Kidney epithelial cell (primary cell): Measurements from ENCODE around the gene CIROP. TPM values are rescaled to one million over a fixed set of nuclear protein-coding genes. Genes with fewer than 3 reads are reported as not detected.

ENCODE experiments used
- DNase-seq: peaks from one replicate; pipeline ENCODE4 v3.0.0-alpha.2; 2010; ENCODE audit warnings: low read depth
- H3K27me3 ChIP-seq: 2 replicates; pipeline ENCODE4 v1.6.0; 2011; ENCODE audit warnings: low read length; ENCODE audit not compliant: control insufficient read depth, insufficient read depth
- H3K36me3 ChIP-seq: 2 replicates; pipeline ENCODE4 v1.5.1; 2011; ENCODE audit warnings: low read length; ENCODE audit not compliant: control insufficient read depth, insufficient read depth
- H3K4me3 ChIP-seq: 2 replicates; pipeline ENCODE4 v1.5.1; 2011; ENCODE audit warnings: low read depth, mild to moderate bottlenecking, control low read depth, low read length
- total RNA-seq: library from RNA; depleted of rRNA; stranded (reverse); fragments of >200 nt; gene quantifications from 2 replicates; pipeline ENCODE4 v1.2.3, GENCODE V29; 2015
- TF ChIP-seq, protein P1 (sequence below): IDR thresholded peaks from 2 replicates; pipeline ENCODE4 v1.5.1; 2011; ENCODE audit warnings: mild to moderate bottlenecking, moderate library complexity, low read length, control low read depth, inconsistent platforms; ENCODE audit not compliant: insufficient read depth, poor library complexity, severe bottlenecking

The CIROP gene, protein sequence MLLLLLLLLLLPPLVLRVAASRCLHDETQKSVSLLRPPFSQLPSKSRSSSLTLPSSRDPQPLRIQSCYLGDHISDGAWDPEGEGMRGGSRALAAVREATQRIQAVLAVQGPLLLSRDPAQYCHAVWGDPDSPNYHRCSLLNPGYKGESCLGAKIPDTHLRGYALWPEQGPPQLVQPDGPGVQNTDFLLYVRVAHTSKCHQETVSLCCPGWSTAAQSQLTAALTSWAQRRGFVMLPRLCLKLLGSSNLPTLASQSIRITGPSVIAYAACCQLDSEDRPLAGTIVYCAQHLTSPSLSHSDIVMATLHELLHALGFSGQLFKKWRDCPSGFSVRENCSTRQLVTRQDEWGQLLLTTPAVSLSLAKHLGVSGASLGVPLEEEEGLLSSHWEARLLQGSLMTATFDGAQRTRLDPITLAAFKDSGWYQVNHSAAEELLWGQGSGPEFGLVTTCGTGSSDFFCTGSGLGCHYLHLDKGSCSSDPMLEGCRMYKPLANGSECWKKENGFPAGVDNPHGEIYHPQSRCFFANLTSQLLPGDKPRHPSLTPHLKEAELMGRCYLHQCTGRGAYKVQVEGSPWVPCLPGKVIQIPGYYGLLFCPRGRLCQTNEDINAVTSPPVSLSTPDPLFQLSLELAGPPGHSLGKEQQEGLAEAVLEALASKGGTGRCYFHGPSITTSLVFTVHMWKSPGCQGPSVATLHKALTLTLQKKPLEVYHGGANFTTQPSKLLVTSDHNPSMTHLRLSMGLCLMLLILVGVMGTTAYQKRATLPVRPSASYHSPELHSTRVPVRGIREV
- total RNA-seq: not detected in 2 replicates

DNA sequence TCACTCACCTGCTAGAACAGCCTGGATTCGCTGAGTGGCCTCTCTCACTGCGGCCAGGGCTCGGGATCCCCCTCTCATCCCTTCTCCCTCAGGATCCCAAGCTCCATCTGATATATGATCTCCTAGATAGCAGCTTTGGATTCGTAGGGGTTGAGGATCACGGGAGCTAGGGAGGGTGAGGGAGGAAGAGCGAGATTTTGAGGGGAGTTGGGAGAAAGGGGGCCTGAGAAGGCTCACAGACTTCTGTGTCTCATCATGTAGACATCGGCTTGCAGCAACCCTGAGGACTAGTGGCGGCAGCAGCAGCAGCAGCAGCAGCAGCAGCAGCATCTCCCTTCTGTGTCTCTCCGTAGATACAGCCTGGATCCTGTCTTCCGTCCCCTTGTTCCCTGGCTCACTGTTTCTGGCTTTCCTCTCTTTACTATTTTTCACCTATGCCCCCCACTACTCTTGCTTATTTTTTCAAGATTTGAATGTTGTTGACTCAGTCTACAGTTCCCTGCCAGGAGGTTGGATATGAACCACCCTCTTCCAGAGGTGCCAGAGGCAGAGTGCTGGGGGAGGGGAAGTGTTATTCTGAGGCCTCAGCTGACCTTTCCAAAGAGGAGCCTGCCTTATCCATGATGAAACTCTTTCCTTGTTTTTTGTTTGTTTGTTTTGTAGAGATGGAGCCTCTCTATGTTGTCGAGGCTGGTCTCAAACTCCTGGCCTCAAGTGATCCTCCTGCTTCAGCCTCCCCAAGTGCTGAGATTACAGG is at the start of gene CIROP:
Gene CIROP (minus strand): TSS at position 399 of the 757 bp plus-strand sequence. CDS start 69 bp downstream, at position 330.
- Histone ChIP-seq H3K36me3 (no peaks in the 10 kb centered on the region), H3K27me3 (no peaks in the 10 kb centered on the region), H3K4me3 (no peak within 1 kb of the TSS)
- TF ChIP-seq, protein P1, sequence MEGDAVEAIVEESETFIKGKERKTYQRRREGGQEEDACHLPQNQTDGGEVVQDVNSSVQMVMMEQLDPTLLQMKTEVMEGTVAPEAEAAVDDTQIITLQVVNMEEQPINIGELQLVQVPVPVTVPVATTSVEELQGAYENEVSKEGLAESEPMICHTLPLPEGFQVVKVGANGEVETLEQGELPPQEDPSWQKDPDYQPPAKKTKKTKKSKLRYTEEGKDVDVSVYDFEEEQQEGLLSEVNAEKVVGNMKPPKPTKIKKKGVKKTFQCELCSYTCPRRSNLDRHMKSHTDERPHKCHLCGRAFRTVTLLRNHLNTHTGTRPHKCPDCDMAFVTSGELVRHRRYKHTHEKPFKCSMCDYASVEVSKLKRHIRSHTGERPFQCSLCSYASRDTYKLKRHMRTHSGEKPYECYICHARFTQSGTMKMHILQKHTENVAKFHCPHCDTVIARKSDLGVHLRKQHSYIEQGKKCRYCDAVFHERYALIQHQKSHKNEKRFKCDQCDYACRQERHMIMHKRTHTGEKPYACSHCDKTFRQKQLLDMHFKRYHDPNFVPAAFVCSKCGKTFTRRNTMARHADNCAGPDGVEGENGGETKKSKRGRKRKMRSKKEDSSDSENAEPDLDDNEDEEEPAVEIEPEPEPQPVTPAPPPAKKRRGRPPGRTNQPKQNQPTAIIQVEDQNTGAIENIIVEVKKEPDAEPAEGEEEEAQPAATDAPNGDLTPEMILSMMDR: no peak
- no peak for DNase-seq

DNA sequence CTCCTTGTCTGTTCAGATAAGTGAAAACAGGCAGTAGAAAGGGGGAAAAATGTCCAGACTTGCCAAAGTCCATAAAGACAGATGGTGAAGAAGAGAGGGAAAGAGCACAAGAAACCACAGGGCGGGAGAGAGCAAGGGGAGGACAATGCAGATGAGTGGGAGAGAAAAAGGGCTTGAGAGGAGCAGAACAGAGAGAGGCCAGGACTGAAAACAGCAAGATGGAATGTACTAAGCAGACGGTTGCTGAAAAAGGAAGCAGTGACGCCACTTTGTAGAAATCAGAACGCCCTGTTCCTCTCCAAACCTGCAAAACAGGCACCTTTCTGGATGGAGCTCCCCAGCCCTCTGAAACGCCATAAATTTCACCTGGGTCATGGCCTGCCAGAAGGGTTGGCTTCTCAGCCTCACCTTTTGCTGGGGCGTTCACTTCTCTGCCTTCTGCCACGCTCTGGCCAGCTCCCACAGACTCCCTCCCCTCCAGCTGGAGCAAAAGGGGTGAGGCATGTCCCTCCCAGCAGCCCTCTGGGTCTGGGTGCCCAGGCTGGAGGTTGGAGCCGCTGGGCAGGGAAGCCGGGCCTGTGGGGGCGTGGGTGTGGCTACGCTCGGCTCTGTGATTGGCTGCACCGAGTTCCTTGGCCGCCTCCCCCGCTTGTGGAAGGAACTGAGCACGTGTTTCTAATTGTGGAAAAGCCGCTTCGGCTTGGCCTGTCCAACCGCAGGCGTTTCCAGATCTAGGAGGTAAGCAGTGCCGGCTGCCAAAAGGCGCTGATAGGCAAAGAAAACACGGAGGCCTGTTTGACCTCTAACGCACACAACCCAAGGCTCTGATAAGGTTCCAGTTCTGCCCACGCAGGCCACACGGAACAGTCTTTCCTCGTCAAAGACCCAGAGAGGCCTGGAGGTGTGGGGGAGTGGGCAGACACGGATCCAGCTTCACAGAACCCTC is 49.3 kb upstream of the CIROP start:
- no peak overlapping the region for H3K4me3 ChIP-seq
- TF ChIP-seq, protein P1: no peak
- DNase-seq: no peak
- no peaks in the 10 kb centered on the region for H3K27me3 ChIP-seq
- no peaks in the 10 kb centered on the region for H3K36me3 ChIP-seq

DNA sequence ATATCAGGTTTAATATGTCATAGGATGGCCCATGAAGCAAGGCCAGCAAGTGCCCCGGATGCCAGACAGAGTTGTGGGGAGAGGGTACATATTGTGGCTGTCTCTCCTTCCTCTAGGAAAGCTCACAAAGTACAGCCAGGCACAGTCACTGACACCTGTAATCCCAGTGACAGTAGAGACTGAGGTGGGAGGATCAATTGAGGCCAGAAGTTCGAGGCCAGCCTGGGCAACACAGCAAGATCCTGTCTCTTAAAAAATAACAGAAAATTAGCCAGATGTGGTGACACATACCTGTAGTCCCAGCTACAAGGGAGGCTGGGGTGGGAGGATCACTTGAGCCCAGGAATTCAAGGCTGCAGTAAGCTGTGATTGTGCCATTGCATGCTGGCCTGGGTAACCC is 46.6 kb upstream of the CIROP start:
- Histone ChIP-seq H3K27me3 (no peaks in the 10 kb centered on the region), H3K4me3 (no peak overlapping the region), H3K36me3 (no peaks in the 10 kb centered on the region)
- no peak for DNase-seq
- TF ChIP-seq, protein P1: no peak

DNA sequence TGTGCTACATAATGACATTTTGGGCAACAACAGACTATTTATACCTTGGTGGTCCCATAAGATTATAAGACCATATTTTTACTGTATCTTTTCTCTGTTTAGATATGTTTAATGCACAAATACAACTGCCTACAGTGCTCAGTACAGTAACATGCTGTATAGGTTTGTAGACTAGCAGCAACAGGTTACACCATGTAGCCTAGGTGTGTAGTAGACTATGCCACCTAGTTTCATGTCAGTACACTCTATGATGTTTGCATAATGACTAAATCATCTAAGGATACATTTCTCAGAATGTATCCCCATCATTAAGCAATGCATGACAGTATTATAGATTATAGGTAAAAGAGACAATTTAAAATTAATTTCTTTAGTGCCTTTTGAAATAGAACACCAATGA is 45.0 kb upstream of the CIROP start:
- TF ChIP-seq, protein P1: no peak
- no peak for DNase-seq

DNA sequence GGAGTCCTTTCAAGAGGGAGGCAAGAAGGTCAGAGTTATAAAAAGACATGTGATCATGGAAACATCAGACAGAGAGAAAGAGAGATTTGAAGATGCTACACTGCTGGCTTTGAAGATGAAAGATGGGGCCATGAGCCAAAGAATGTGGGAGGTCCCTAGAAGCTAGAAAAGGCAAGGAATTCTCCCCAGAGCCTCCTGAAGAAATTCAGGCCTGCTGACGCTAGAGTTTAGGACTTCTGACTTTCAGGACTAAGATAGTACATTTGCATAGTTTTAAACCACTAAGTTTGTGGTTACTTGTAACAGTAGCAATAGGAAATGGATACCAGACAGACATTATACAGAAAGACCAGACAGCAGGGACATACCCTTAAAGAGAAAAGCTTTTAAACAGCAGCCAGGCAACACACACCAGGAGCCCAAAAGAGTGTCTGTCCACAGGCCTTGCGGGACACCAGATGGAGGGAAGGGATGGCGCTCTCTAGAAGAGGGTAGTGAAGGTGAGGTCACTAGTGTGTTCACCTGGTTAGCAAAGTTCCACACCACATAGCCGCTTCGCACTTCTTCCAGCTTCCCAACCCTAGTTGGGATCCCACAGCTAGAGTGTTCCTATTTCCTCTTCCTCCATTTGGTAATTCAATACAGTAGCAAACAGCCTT is 43.9 kb upstream of the CIROP start:
- no peaks in the 10 kb centered on the region for H3K36me3 ChIP-seq
- TF ChIP-seq, protein P1: no peak
- DNase-seq: no peak
- no peak overlapping the region for H3K4me3 ChIP-seq
- H3K27me3 ChIP-seq: no peaks in the 10 kb centered on the region

More for the DNA sequence above, 45.0 kb upstream of the CIROP start:
- Histone ChIP-seq H3K4me3 (no peak overlapping the region), H3K27me3 (no peaks in the 10 kb centered on the region), H3K36me3 (no peaks in the 10 kb centered on the region)
